Retina (tissue), 1 donor: ENCODE data around the gene ZNF45.
"Not testable (repeated sequence)": the region's sequence is repeated elsewhere in the genome, so short reads cannot be mapped to it uniquely, and the experiment has no call there.

Experiments used
- DNase-seq: peaks from one replicate; pipeline ENCODE4 v3.0.0-alpha.2; 2016

Gene ZNF45

GRCh38 chr19:43910884-43911283 lies 24.2 kb downstream of the ZNF45 start:
- no peak for DNase-seq

GRCh38 chr19:43908659-43909058 lies 26.4 kb downstream of the ZNF45 start:
- DNase-seq: no peak

- no peak for DNase-seq
Observed at GRCh38 chr19:43906774-43907173, 28.3 kb downstream of the ZNF45 start.

GRCh38 chr19:43905897-43906296 lies 29.2 kb downstream of the ZNF45 start:
- no peak for DNase-seq

GRCh38 chr19:43902399-43902798 lies 32.7 kb downstream of the ZNF45 start:
- no peak for DNase-seq

GRCh38 chr19:43901395-43902390 lies 33.4 kb downstream of the ZNF45 start:
- peak; percentile 92 for DNase-seq

- no peak for DNase-seq
Observed at GRCh38 chr19:43895727-43896308, 39.3 kb downstream of the ZNF45 start.

GRCh38 chr19:43883864-43884263 lies 51.2 kb downstream of the ZNF45 start, which contains the start of gene ZNF404:
ZNF404 (minus strand) TSS chr19:43883964.
- no peak for DNase-seq

GRCh38 chr19:43880483-43880882 lies 54.6 kb downstream of the ZNF45 start:
- no peak for DNase-seq

GRCh38 chr19:43872547-43873336 lies 62.3 kb downstream of the ZNF45 start:
- DNase-seq: no peak

GRCh38 chr19:43866923-43867322 lies 68.2 kb downstream of the ZNF45 start:
- DNase-seq: not testable (repeated sequence)
